DOHH2 (cell line): ENCODE data around the gene COMT.

Source experiments
- CTCF ChIP-seq: fragments of 200-600 bp; sonication (generic); IDR thresholded peaks from one replicate; pipeline ENCODE4 v1.5.1; 2014; ENCODE audit warnings: antibody characterized with exemption, mild to moderate bottlenecking, low read depth, low read length; ENCODE audit not compliant: poor library complexity, severe bottlenecking
- EZH2phosphoT487 ChIP-seq: fragments of 200-600 bp; sonication (generic); IDR thresholded peaks from 2 replicates; pipeline ENCODE4 v1.6.1; 2017; ENCODE audit warnings: borderline replicate concordance, mild to moderate bottlenecking, antibody characterized with exemption, low read length, moderate library complexity, mixed read lengths

GRCh38 chr22:19910180-19910744, 31.3 kb upstream of the COMT start:
- TF ChIP-seq CTCF (peak; percentile 52), EZH2phosphoT487 (no peak)
